ENCODE measurements around the gene TIGD4.
"Not testable (repeated sequence)": the region's sequence is repeated elsewhere in the genome, so short reads cannot be mapped to it uniquely, and the experiment has no call there.

The TIGD4 gene

GRCh38 chr4:152778656-152779512, 646 bp downstream of the TIGD4 start:
- no peaks in the 10 kb centered on the region for H3K27me3 ChIP-seq (ENCODE audit: control insufficient read depth, insufficient read depth, low read length)
- H3K4me1 ChIP-seq (ENCODE audit: control insufficient read depth, insufficient read depth, low read length), result peaks cover 5% of the 10 kb centered on the region
- H3K9ac ChIP-seq (ENCODE audit: low read depth, low read length), result peak overlapping the region; percentile 85
- H3K36me3 ChIP-seq (ENCODE audit: control insufficient read depth, insufficient read depth, low read length), result peaks cover 3% of the 10 kb centered on the region
- peak overlapping the region; percentile 83 for H3K4me3 ChIP-seq (ENCODE audit: low read depth, low read length)
- no peaks in the 10 kb centered on the region for H3K9me3 ChIP-seq (ENCODE audit: control insufficient read depth, insufficient read depth, low read length)

- Histone ChIP-seq H3K4me1 (ENCODE audit: control insufficient read depth, insufficient read depth, low read length) (peaks cover 4% of the 10 kb centered on the region), H3K4me3 (ENCODE audit: low read depth, low read length) (no peak overlapping the region), H3K36me3 (ENCODE audit: control insufficient read depth, insufficient read depth, low read length) (peaks cover 3% of the 10 kb centered on the region), H3K9me3 (ENCODE audit: control insufficient read depth, insufficient read depth, low read length) (no peaks in the 10 kb centered on the region), H3K27me3 (ENCODE audit: control insufficient read depth, insufficient read depth, low read length) (no peaks in the 10 kb centered on the region), H3K9ac (ENCODE audit: low read depth, low read length) (no peak overlapping the region)
These were observed 2.0 kb downstream of the TIGD4 start for GRCh38 chr4:152777488-152777887.

- H3K4me1 ChIP-seq (ENCODE audit: control insufficient read depth, insufficient read depth, low read length), result peaks cover 2% of the 10 kb centered on the region
- no peak overlapping the region for H3K4me3 ChIP-seq (ENCODE audit: low read depth, low read length)
- H3K27me3 ChIP-seq (ENCODE audit: control insufficient read depth, insufficient read depth, low read length), result no peaks in the 10 kb centered on the region
- H3K9ac ChIP-seq (ENCODE audit: low read depth, low read length), result no peak overlapping the region
- H3K36me3 ChIP-seq (ENCODE audit: control insufficient read depth, insufficient read depth, low read length), result peaks cover 3% of the 10 kb centered on the region
- H3K9me3 ChIP-seq (ENCODE audit: control insufficient read depth, insufficient read depth, low read length), result no peaks in the 10 kb centered on the region
These were observed 3.2 kb downstream of the TIGD4 start for GRCh38 chr4:152776352-152776751.

GRCh38 chr4:152773953-152774352, 5.6 kb downstream of the TIGD4 start:
- Histone ChIP-seq H3K27me3 (ENCODE audit: control insufficient read depth, insufficient read depth, low read length) (no peaks in the 10 kb centered on the region), H3K9ac (ENCODE audit: low read depth, low read length) (no peak overlapping the region), H3K4me1 (ENCODE audit: control insufficient read depth, insufficient read depth, low read length) (no peaks in the 10 kb centered on the region), H3K36me3 (ENCODE audit: control insufficient read depth, insufficient read depth, low read length) (no peaks in the 10 kb centered on the region), H3K9me3 (ENCODE audit: control insufficient read depth, insufficient read depth, low read length) (no peaks in the 10 kb centered on the region), H3K4me3 (ENCODE audit: low read depth, low read length) (no peak overlapping the region)

- Histone ChIP-seq H3K4me1 (ENCODE audit: control insufficient read depth, insufficient read depth, low read length) (no peaks in the 10 kb centered on the region), H3K4me3 (ENCODE audit: low read depth, low read length) (no peak overlapping the region), H3K9ac (ENCODE audit: low read depth, low read length) (no peak overlapping the region), H3K36me3 (ENCODE audit: control insufficient read depth, insufficient read depth, low read length) (no peaks in the 10 kb centered on the region), H3K27me3 (ENCODE audit: control insufficient read depth, insufficient read depth, low read length) (no peaks in the 10 kb centered on the region), H3K9me3 (ENCODE audit: control insufficient read depth, insufficient read depth, low read length) (no peaks in the 10 kb centered on the region)
These were observed 6.2 kb downstream of the TIGD4 start for GRCh38 chr4:152773339-152773738.

- Histone ChIP-seq H3K9ac (ENCODE audit: low read depth, low read length) (no peak overlapping the region), H3K36me3 (ENCODE audit: control insufficient read depth, insufficient read depth, low read length) (no peaks in the 10 kb centered on the region)
These were observed 7.6 kb downstream of the TIGD4 start for GRCh38 chr4:152771741-152772533.

GRCh38 chr4:152765069-152765737, 14.3 kb downstream of the TIGD4 start:
- not testable (repeated sequence) for H3K4me3 ChIP-seq (ENCODE audit: low read depth, low read length); H3K9me3 ChIP-seq (ENCODE audit: control insufficient read depth, insufficient read depth, low read length); H3K36me3 ChIP-seq (ENCODE audit: control insufficient read depth, insufficient read depth, low read length); H3K9ac ChIP-seq (ENCODE audit: low read depth, low read length); H3K27me3 ChIP-seq (ENCODE audit: control insufficient read depth, insufficient read depth, low read length); H3K4me1 ChIP-seq (ENCODE audit: control insufficient read depth, insufficient read depth, low read length)

More at GRCh38 chr4:152771741-152772533, 7.6 kb downstream of the TIGD4 start:
- Histone ChIP-seq H3K9me3 (ENCODE audit: control insufficient read depth, insufficient read depth, low read length) (no peaks in the 10 kb centered on the region), H3K4me3 (ENCODE audit: low read depth, low read length) (no peak overlapping the region), H3K4me1 (ENCODE audit: control insufficient read depth, insufficient read depth, low read length) (no peaks in the 10 kb centered on the region), H3K27me3 (ENCODE audit: control insufficient read depth, insufficient read depth, low read length) (no peaks in the 10 kb centered on the region)

- Histone ChIP-seq H3K4me1 (ENCODE audit: control insufficient read depth, insufficient read depth, low read length) (peaks cover 2% of the 10 kb centered on the region), H3K36me3 (ENCODE audit: control insufficient read depth, insufficient read depth, low read length) (no peaks in the 10 kb centered on the region), H3K27me3 (ENCODE audit: control insufficient read depth, insufficient read depth, low read length) (no peaks in the 10 kb centered on the region), H3K9me3 (ENCODE audit: control insufficient read depth, insufficient read depth, low read length) (no peaks in the 10 kb centered on the region), H3K9ac (ENCODE audit: low read depth, low read length) (no peak overlapping the region), H3K4me3 (ENCODE audit: low read depth, low read length) (no peak overlapping the region)
These were observed 15.7 kb downstream of the TIGD4 start for GRCh38 chr4:152763796-152764195.

- H3K9ac ChIP-seq (ENCODE audit: low read depth, low read length), result no peak overlapping the region
- no peaks in the 10 kb centered on the region for H3K4me1 ChIP-seq (ENCODE audit: control insufficient read depth, insufficient read depth, low read length)
- H3K9me3 ChIP-seq (ENCODE audit: control insufficient read depth, insufficient read depth, low read length), result no peaks in the 10 kb centered on the region
- H3K27me3 ChIP-seq (ENCODE audit: control insufficient read depth, insufficient read depth, low read length), result no peaks in the 10 kb centered on the region
- no peaks in the 10 kb centered on the region for H3K36me3 ChIP-seq (ENCODE audit: control insufficient read depth, insufficient read depth, low read length)
- H3K4me3 ChIP-seq (ENCODE audit: low read depth, low read length), result no peak overlapping the region
These were observed 30.9 kb downstream of the TIGD4 start for GRCh38 chr4:152748619-152749018.

GRCh38 chr4:152747444-152747843, 32.1 kb downstream of the TIGD4 start:
- Histone ChIP-seq H3K4me1 (ENCODE audit: control insufficient read depth, insufficient read depth, low read length) (no peaks in the 10 kb centered on the region), H3K4me3 (ENCODE audit: low read depth, low read length) (no peak overlapping the region), H3K9ac (ENCODE audit: low read depth, low read length) (no peak overlapping the region), H3K36me3 (ENCODE audit: control insufficient read depth, insufficient read depth, low read length) (no peaks in the 10 kb centered on the region), H3K9me3 (ENCODE audit: control insufficient read depth, insufficient read depth, low read length) (no peaks in the 10 kb centered on the region), H3K27me3 (ENCODE audit: control insufficient read depth, insufficient read depth, low read length) (no peaks in the 10 kb centered on the region)

- H3K4me1 ChIP-seq (ENCODE audit: control insufficient read depth, insufficient read depth, low read length), result peaks cover 3% of the 10 kb centered on the region
- no peak overlapping the region for H3K9ac ChIP-seq (ENCODE audit: low read depth, low read length)
- H3K4me3 ChIP-seq (ENCODE audit: low read depth, low read length), result no peak overlapping the region
- no peaks in the 10 kb centered on the region for H3K36me3 ChIP-seq (ENCODE audit: control insufficient read depth, insufficient read depth, low read length)
- H3K27me3 ChIP-seq (ENCODE audit: control insufficient read depth, insufficient read depth, low read length), result no peaks in the 10 kb centered on the region
- H3K9me3 ChIP-seq (ENCODE audit: control insufficient read depth, insufficient read depth, low read length), result no peaks in the 10 kb centered on the region
These were observed 40.7 kb downstream of the TIGD4 start for GRCh38 chr4:152738827-152739226.

All from iPS-15b (cell line).